ENCODE measurements around the gene FLT3.
"Not testable (repeated sequence)": the region's sequence is repeated elsewhere in the genome, so short reads cannot be mapped to it uniquely, and the experiment has no call there.

FLT3 gene

GRCh38 chr13:28120317-28120716, 19.9 kb upstream of the FLT3 start:
- H3K4me3 ChIP-seq (ENCODE audit: low read depth, low read length), result no peak overlapping the region
- H3K27ac ChIP-seq, result no peak overlapping the region
- no peaks in the 10 kb centered on the region for H3K79me2 ChIP-seq
- no peak overlapping the region for H3K4me2 ChIP-seq (ENCODE audit: low read length)
- H3K9me3 ChIP-seq (ENCODE audit: control insufficient read depth, low read length), result no peaks in the 10 kb centered on the region
- H3K27me3 ChIP-seq (ENCODE audit: control insufficient read depth, insufficient read depth, low read length), result no peaks in the 10 kb centered on the region
- no peak overlapping the region for H3K9ac ChIP-seq
- no peaks in the 10 kb centered on the region for H3K36me3 ChIP-seq (ENCODE audit: control insufficient read depth, insufficient read depth, low read length)
- H2AFZ ChIP-seq, result no peak overlapping the region
- H3K4me1 ChIP-seq, result no peaks in the 10 kb centered on the region
- no peak for TF ChIP-seq CTCF (IDR thresholded peaks at IDR 0.05)

- Histone ChIP-seq H3K27me3 (ENCODE audit: control insufficient read depth, insufficient read depth, low read length) (no peaks in the 10 kb centered on the region), H3K79me2 (no peaks in the 10 kb centered on the region), H3K27ac (no peak overlapping the region), H3K9me3 (ENCODE audit: control insufficient read depth, low read length) (no peaks in the 10 kb centered on the region), H2AFZ (no peak overlapping the region), H3K4me2 (ENCODE audit: low read length) (no peak overlapping the region), H3K9ac (no peak overlapping the region), H3K4me3 (ENCODE audit: low read depth, low read length) (no peak overlapping the region), H3K36me3 (ENCODE audit: control insufficient read depth, insufficient read depth, low read length) (no peaks in the 10 kb centered on the region), H3K4me1 (no peaks in the 10 kb centered on the region)
- no peak for TF ChIP-seq CTCF (IDR thresholded peaks at IDR 0.05)
Observed at GRCh38 chr13:28117689-28118377, 17.5 kb upstream of the FLT3 start.

- no peaks in the 10 kb centered on the region for H3K9me3 ChIP-seq (ENCODE audit: control insufficient read depth, low read length)
- H3K9ac ChIP-seq, result no peak overlapping the region
- H3K4me2 ChIP-seq (ENCODE audit: low read length), result no peak overlapping the region
- H3K4me1 ChIP-seq, result no peaks in the 10 kb centered on the region
- H3K4me3 ChIP-seq (ENCODE audit: low read depth, low read length), result no peak overlapping the region
- H2AFZ ChIP-seq, result no peak overlapping the region
- no peak for TF ChIP-seq CTCF (IDR thresholded peaks at IDR 0.05)
- H3K27me3 ChIP-seq (ENCODE audit: control insufficient read depth, insufficient read depth, low read length), result no peaks in the 10 kb centered on the region
- no peaks in the 10 kb centered on the region for H3K36me3 ChIP-seq (ENCODE audit: control insufficient read depth, insufficient read depth, low read length)
- H3K27ac ChIP-seq, result no peak overlapping the region
- H3K79me2 ChIP-seq, result no peaks in the 10 kb centered on the region
Observed at GRCh38 chr13:28116736-28117135, 16.4 kb upstream of the FLT3 start.

- Histone ChIP-seq H3K4me2 (ENCODE audit: low read length) (no peak overlapping the region), H3K4me3 (ENCODE audit: low read depth, low read length) (no peak overlapping the region), H3K27me3 (ENCODE audit: control insufficient read depth, insufficient read depth, low read length) (no peaks in the 10 kb centered on the region), H3K36me3 (ENCODE audit: control insufficient read depth, insufficient read depth, low read length) (no peaks in the 10 kb centered on the region), H3K9ac (no peak overlapping the region), H3K4me1 (no peaks in the 10 kb centered on the region), H3K27ac (no peak overlapping the region), H2AFZ (no peak overlapping the region), H3K79me2 (no peaks in the 10 kb centered on the region), H3K9me3 (ENCODE audit: control insufficient read depth, low read length) (no peaks in the 10 kb centered on the region)
- TF ChIP-seq CTCF (IDR thresholded peaks at IDR 0.05), result no peak
Observed at GRCh38 chr13:28110414-28110813, 10.0 kb upstream of the FLT3 start.

- no peak overlapping the region for H3K4me2 ChIP-seq (ENCODE audit: low read length)
Observed at GRCh38 chr13:28106976-28107375, 6.6 kb upstream of the FLT3 start.

GRCh38 chr13:28101886-28102285, 1.5 kb upstream of the FLT3 start:
- not testable (repeated sequence) for H3K36me3 ChIP-seq (ENCODE audit: control insufficient read depth, insufficient read depth, low read length); H3K27me3 ChIP-seq (ENCODE audit: control insufficient read depth, insufficient read depth, low read length); H3K9ac ChIP-seq

More at GRCh38 chr13:28106976-28107375, 6.6 kb upstream of the FLT3 start:
- no peak overlapping the region for H3K4me3 ChIP-seq (ENCODE audit: low read depth, low read length)
- H3K36me3 ChIP-seq (ENCODE audit: control insufficient read depth, insufficient read depth, low read length), result no peaks in the 10 kb centered on the region
- no peak overlapping the region for H3K9ac ChIP-seq
- no peaks in the 10 kb centered on the region for H3K4me1 ChIP-seq
- no peak overlapping the region for H2AFZ ChIP-seq
- no peaks in the 10 kb centered on the region for H3K27me3 ChIP-seq (ENCODE audit: control insufficient read depth, insufficient read depth, low read length)
- no peak overlapping the region for H3K27ac ChIP-seq
- no peaks in the 10 kb centered on the region for H3K79me2 ChIP-seq
- H3K9me3 ChIP-seq (ENCODE audit: control insufficient read depth, low read length), result no peaks in the 10 kb centered on the region
- no peak for TF ChIP-seq CTCF (IDR thresholded peaks at IDR 0.05)

More at GRCh38 chr13:28101886-28102285, 1.5 kb upstream of the FLT3 start:
- H3K4me3 ChIP-seq (ENCODE audit: low read depth, low read length); H2AFZ ChIP-seq; H3K79me2 ChIP-seq; H3K4me1 ChIP-seq; H3K4me2 ChIP-seq (ENCODE audit: low read length); H3K27ac ChIP-seq; H3K9me3 ChIP-seq (ENCODE audit: control insufficient read depth, low read length): not testable (repeated sequence)
